ENCODE results near the gene EIF2B2.
A peak's percentile ranks its signal among the peaks of the same experiment; 100 is the strongest.

Gene EIF2B2

DNA sequence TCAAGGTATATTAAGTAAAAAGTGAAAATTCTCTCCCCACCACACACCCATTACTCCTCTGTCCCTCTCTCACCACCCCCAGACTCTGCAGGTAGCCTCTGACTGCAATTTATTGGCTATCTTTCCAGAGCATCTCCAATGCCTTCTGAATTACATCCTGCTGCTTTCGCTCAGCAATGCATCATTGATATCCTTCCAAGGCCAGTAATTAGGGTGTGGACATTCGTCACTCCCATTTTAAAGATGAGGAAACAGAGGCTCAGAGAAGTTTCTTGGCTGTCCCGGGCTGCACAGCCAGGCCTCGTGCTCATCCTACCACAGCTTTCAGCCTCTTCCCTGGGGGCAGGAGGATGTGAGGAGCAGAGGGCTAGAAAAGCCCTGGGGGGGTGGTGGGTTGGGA lies 23.7 kb upstream of the EIF2B2 start:
- TF ChIP-seq, protein P1, sequence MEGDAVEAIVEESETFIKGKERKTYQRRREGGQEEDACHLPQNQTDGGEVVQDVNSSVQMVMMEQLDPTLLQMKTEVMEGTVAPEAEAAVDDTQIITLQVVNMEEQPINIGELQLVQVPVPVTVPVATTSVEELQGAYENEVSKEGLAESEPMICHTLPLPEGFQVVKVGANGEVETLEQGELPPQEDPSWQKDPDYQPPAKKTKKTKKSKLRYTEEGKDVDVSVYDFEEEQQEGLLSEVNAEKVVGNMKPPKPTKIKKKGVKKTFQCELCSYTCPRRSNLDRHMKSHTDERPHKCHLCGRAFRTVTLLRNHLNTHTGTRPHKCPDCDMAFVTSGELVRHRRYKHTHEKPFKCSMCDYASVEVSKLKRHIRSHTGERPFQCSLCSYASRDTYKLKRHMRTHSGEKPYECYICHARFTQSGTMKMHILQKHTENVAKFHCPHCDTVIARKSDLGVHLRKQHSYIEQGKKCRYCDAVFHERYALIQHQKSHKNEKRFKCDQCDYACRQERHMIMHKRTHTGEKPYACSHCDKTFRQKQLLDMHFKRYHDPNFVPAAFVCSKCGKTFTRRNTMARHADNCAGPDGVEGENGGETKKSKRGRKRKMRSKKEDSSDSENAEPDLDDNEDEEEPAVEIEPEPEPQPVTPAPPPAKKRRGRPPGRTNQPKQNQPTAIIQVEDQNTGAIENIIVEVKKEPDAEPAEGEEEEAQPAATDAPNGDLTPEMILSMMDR (IDR thresholded peaks at IDR 0.05; ENCODE audit: unreplicated experiment in 3 of 3) = no peak
- H3K36me3 Mint-ChIP-seq (ENCODE audit: low read depth) = no peaks in the 10 kb centered on the region
- H3K4me3 Mint-ChIP-seq = peak overlapping the region in 1 of 3 experiments; percentile 16
- peaks cover 82% of the 10 kb centered on the region for H3K4me1 Mint-ChIP-seq
- H3K27me3 Mint-ChIP-seq (ENCODE audit: low read depth) = peaks cover 8% of the 10 kb centered on the region
- peak overlapping the region; percentile 77 to 95 (median 78) for H3K27ac Mint-ChIP-seq
- H3K9me3 Mint-ChIP-seq = no peaks in the 10 kb centered on the region

DNA sequence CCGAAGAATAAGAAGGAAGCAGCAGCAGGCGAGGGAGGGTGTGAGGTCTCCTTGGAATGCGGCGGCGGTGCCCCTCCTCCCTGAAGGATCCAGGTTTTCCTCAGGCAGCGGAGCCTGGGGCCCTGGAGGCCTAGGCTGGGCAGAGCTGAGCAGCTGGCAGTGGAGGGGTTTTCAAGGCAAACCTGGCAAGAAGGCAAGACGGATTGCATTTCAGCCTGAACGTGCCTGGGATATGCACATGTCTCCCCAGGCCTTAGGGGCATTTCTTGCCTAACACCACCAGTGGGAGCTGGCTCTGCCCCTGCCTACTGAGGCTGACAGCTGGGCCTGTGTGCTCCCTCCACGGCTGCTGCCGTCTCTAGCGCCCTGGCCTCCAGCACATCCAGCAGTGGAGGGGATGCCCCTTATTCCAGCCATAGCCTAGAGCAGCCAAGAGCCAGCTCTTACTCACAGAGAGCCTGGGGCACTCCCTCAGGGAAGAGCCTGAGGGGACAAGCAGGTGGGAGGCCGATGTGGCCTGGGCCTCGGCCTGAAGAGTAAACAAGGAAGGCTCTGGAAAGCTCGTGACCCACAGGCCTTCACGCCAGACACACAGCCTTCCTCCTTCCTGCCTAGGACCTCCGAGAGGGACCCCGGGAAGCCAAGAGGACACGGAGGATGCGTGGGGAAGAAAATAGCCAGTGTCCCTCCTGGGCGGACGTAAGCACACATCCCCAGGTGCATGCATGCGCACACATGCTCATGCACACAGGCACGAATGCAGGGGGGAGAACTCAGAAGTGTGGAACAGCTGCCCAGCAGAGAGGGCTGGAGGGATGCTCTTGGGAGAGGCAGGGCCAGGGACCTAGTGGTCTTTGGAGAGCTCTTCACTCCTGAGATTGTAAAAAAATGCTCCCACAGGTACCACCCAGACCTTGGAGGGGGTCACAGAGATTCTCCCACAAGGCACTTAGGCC lies 23.0 kb upstream of the EIF2B2 start:
- peak overlapping the region in 1 of 3 experiments; percentile 55 for H3K4me3 Mint-ChIP-seq
- peak overlapping the region; percentile 77 to 95 (median 78) for H3K27ac Mint-ChIP-seq
- H3K36me3 Mint-ChIP-seq (ENCODE audit: low read depth) = no peaks in the 10 kb centered on the region
- peaks cover 8% of the 10 kb centered on the region for H3K27me3 Mint-ChIP-seq (ENCODE audit: low read depth)
- H3K9me3 Mint-ChIP-seq = no peaks in the 10 kb centered on the region
- peaks cover 81% of the 10 kb centered on the region for H3K4me1 Mint-ChIP-seq
- TF ChIP-seq, protein P1 (IDR thresholded peaks at IDR 0.05; ENCODE audit: unreplicated experiment in 3 of 3) = peak; percentile 9 to 19 (median 9)

DNA sequence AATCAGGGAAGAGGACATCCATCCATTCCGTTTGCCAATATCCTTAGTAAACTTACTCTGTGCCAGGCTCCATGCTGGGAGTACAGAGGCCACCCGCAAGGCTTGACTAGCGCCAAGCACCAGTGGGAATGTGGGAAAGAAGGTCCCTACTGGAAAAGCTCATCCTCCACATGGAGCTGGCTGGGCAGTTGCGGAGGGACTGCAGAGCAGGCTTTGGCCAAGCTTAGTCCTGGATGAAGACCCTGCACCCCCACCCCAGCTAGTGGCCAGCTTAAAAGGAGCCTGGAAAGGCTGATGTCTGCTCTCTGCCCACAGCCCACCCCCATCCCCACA lies 22.4 kb upstream of the EIF2B2 start:
- TF ChIP-seq, protein P1 (IDR thresholded peaks at IDR 0.05; ENCODE audit: unreplicated experiment in 3 of 3) = no peak
- peak overlapping the region; percentile 77 to 95 (median 78) for H3K27ac Mint-ChIP-seq
- H3K36me3 Mint-ChIP-seq (ENCODE audit: low read depth) = no peaks in the 10 kb centered on the region
- peaks cover 8% of the 10 kb centered on the region for H3K27me3 Mint-ChIP-seq (ENCODE audit: low read depth)
- H3K4me3 Mint-ChIP-seq = peak overlapping the region in 1 of 3 experiments; percentile 35
- no peaks in the 10 kb centered on the region for H3K9me3 Mint-ChIP-seq
- peaks cover 75% of the 10 kb centered on the region for H3K4me1 Mint-ChIP-seq

DNA sequence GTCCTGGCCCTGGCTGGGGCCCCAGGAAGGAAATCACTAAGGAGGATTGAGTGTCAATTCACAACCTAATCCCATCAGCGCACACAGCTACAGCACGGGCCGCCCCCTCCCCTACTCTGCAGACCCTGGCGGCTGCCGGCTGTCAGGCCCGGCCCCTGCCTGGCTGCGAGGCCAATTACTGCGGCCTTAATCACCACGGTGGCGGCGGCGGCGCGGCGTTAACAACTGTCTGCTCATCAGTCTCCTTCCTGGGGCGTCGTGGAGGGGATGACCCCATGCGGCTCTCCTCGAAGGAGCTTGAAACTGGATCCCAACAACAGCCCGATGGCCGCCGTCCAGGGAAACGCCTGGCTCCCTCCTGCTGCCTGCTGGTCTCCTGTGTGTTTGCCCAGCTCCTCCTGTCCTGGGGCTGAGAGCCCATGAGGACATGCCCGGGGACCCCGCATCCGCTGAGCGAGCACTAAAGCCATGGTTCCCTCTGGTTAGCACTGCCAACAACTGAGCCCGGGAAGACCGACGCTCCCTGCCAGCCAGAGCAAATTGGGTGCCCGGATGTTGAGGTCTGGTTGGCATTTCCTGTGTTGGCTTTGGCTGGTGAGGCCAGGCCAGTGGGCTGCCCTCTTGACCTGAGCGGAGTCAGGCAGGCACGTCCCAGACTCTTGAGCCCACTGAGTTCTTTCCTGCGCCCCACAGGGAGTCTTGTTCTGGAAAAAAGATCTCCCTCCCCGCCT lies 21.8 kb upstream of the EIF2B2 start:
- no peaks in the 10 kb centered on the region for H3K36me3 Mint-ChIP-seq (ENCODE audit: low read depth)
- H3K9me3 Mint-ChIP-seq = no peaks in the 10 kb centered on the region
- H3K4me1 Mint-ChIP-seq = peaks cover 70% of the 10 kb centered on the region
- TF ChIP-seq, protein P1 (IDR thresholded peaks at IDR 0.05; ENCODE audit: unreplicated experiment in 3 of 3) = no peak
- H3K27ac Mint-ChIP-seq = peak overlapping the region; percentile 77 to 95 (median 78)
- peak overlapping the region in 1 of 3 experiments; percentile 35 for H3K4me3 Mint-ChIP-seq
- H3K27me3 Mint-ChIP-seq (ENCODE audit: low read depth) = peaks cover 8% of the 10 kb centered on the region

DNA sequence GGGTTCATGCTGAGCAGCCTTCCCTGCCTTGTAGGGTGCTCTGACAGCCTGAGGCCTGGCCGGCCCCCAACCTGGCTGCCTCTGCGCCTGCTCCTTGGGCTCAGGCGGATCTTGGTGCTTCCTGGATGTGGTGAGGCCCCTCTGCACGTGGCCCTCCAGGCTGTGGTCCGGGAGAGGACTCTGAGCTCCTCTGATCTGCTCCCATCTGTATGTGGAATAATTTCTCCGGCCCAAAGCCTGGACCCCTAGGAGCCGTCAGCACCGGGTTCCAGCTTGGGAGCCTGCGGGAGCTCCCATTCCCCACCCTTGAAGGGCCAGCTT lies 21.3 kb upstream of the EIF2B2 start:
- TF ChIP-seq, protein P1 (IDR thresholded peaks at IDR 0.05; ENCODE audit: unreplicated experiment in 3 of 3) = no peak
- H3K27ac Mint-ChIP-seq = peak overlapping the region; percentile 77 to 95 (median 78)
- peaks cover 8% of the 10 kb centered on the region for H3K27me3 Mint-ChIP-seq (ENCODE audit: low read depth)
- peaks cover 65% of the 10 kb centered on the region for H3K4me1 Mint-ChIP-seq
- H3K9me3 Mint-ChIP-seq = no peaks in the 10 kb centered on the region
- no peak overlapping the region for H3K4me3 Mint-ChIP-seq
- H3K36me3 Mint-ChIP-seq (ENCODE audit: low read depth) = no peaks in the 10 kb centered on the region
